ENCODE measurements around the gene ATP6V0E1.

ATP6V0E1 gene

DNA sequence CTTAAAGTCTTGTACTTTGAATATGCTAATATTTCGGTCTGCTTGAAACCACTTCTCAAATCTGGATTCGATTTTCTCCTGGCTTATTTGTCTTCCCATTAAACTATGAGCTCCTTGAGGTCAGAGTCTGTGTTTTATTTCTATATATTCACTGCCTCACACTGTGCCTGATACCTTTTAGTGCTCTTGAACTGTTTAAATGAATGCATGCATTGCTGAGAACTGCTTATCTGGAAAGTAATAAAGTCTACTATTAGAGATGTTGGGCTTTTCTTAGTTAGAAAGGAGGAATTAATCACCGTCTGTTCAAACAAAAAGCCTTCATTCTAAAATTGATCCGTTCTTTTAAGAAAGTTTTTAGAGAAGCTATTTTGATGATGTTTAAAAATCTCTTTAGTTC lies 78.6 kb downstream of the ATP6V0E1 start:
- TF ChIP-seq SIN3A (IDR thresholded peaks at IDR 0.05; ENCODE audit: borderline replicate concordance, insufficient read depth, low read length): no peak
- TF ChIP-seq TAF1 (IDR thresholded peaks at IDR 0.05; ENCODE audit: borderline replicate concordance, insufficient read depth, low read length): no peak
- TF ChIP-seq, protein P1, sequence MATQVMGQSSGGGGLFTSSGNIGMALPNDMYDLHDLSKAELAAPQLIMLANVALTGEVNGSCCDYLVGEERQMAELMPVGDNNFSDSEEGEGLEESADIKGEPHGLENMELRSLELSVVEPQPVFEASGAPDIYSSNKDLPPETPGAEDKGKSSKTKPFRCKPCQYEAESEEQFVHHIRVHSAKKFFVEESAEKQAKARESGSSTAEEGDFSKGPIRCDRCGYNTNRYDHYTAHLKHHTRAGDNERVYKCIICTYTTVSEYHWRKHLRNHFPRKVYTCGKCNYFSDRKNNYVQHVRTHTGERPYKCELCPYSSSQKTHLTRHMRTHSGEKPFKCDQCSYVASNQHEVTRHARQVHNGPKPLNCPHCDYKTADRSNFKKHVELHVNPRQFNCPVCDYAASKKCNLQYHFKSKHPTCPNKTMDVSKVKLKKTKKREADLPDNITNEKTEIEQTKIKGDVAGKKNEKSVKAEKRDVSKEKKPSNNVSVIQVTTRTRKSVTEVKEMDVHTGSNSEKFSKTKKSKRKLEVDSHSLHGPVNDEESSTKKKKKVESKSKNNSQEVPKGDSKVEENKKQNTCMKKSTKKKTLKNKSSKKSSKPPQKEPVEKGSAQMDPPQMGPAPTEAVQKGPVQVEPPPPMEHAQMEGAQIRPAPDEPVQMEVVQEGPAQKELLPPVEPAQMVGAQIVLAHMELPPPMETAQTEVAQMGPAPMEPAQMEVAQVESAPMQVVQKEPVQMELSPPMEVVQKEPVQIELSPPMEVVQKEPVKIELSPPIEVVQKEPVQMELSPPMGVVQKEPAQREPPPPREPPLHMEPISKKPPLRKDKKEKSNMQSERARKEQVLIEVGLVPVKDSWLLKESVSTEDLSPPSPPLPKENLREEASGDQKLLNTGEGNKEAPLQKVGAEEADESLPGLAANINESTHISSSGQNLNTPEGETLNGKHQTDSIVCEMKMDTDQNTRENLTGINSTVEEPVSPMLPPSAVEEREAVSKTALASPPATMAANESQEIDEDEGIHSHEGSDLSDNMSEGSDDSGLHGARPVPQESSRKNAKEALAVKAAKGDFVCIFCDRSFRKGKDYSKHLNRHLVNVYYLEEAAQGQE (IDR thresholded peaks at IDR 0.05; ENCODE audit: insufficient read depth in 1 of 2, low read depth in 2 of 2, low read length in 2 of 2): no peak
- no peak for TF ChIP-seq FOXP2 (optimal IDR thresholded peaks at IDR 0.05; ENCODE audit: borderline replicate concordance, extremely low read depth, extremely low read length, insufficient read depth)
- no peak for TF ChIP-seq POLR2AphosphoS5 (IDR thresholded peaks at IDR 0.05; ENCODE audit: low read depth, low read length)

DNA sequence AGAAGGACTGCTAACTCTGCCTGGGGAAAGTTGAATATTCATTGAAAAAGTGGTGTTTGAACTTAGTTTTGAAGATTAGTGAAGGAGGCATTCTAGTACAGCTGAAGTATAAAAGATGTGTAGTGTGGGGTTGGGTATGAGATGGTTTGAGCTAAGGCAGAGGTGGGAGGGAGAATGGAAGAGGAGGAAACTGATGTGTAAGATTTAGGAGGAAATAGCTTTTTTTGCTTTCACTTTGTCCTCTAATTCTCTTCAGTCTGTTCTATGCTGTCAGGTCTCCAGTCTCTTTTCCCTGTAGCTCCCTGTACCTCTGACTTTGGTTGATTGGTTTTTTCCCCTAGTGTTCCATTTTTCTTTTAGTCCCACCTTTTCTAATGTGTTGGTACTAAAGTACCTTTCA lies 81.6 kb downstream of the ATP6V0E1 start:
- TF ChIP-seq FOXP2 (optimal IDR thresholded peaks at IDR 0.05; ENCODE audit: borderline replicate concordance, extremely low read depth, extremely low read length, insufficient read depth) (no peak), POLR2AphosphoS5 (IDR thresholded peaks at IDR 0.05; ENCODE audit: low read depth, low read length) (no peak), TAF1 (IDR thresholded peaks at IDR 0.05; ENCODE audit: borderline replicate concordance, insufficient read depth, low read length) (no peak), SIN3A (IDR thresholded peaks at IDR 0.05; ENCODE audit: borderline replicate concordance, insufficient read depth, low read length) (no peak)
- TF ChIP-seq, protein P1 (IDR thresholded peaks at IDR 0.05; ENCODE audit: insufficient read depth in 1 of 2, low read depth in 2 of 2, low read length in 2 of 2): no peak

DNA sequence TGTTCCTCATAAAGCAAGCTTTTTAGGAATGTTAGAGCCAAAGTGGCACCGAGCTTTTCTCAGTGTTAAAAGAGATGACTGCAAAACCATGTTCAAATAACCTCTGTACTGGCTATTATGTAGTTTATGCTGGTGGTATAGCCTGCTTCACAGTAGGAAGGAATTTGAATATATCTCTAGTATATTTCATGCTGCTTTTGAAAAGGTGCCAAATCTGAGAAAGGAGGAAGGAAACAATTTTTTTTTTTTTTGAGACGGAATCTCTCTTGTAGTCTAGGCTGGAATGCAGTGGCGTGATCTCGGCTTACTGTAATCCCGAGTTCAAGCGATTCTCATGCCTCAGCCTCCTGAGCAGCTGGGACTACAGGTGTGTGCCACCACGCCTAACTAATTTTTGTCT lies 86.1 kb downstream of the ATP6V0E1 start:
- TF ChIP-seq POLR2AphosphoS5 (IDR thresholded peaks at IDR 0.05; ENCODE audit: low read depth, low read length) (no peak), TAF1 (IDR thresholded peaks at IDR 0.05; ENCODE audit: borderline replicate concordance, insufficient read depth, low read length) (no peak), FOXP2 (optimal IDR thresholded peaks at IDR 0.05; ENCODE audit: borderline replicate concordance, extremely low read depth, extremely low read length, insufficient read depth) (no peak), SIN3A (IDR thresholded peaks at IDR 0.05; ENCODE audit: borderline replicate concordance, insufficient read depth, low read length) (no peak)
- TF ChIP-seq, protein P1 (IDR thresholded peaks at IDR 0.05; ENCODE audit: insufficient read depth in 1 of 2, low read depth in 2 of 2, low read length in 2 of 2): no peak

DNA sequence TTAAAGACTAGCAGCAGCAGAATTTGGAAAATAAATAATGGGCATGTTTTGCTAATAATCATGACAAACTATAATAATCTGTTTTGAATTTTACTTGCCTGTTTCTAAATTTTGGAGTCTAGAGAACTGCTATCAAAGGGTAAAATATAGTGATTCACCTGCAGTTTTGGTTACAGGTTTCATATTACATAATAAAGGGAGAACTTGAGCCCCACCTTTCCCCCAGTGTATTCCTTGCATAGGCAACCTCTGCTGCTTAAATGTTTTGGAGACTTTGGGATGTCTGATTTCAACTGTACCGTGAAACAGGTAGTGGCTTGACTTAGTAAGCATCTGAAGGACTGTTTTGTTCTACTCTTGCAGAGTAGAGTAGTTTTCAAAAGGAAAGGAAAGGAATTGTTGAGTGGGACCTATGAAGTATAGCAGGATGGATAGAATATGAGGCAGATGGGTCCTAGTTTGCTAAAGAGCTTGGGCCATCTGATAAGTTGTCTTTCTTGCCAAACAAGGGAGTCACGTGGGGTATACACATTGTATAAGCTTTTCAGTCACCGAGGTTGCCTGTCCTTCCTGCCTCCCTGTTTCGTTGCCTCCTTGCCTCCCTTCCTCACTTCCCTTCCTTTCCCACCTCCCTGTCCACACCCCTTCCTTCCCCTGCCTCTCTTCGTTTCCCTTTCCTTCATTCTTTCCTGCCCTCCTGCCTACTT lies 91.7 kb downstream of the ATP6V0E1 start:
- TF ChIP-seq FOXP2 (optimal IDR thresholded peaks at IDR 0.05; ENCODE audit: borderline replicate concordance, extremely low read depth, extremely low read length, insufficient read depth): no peak
- no peak for TF ChIP-seq TAF1 (IDR thresholded peaks at IDR 0.05; ENCODE audit: borderline replicate concordance, insufficient read depth, low read length)
- TF ChIP-seq SIN3A (IDR thresholded peaks at IDR 0.05; ENCODE audit: borderline replicate concordance, insufficient read depth, low read length): no peak
- no peak for TF ChIP-seq POLR2AphosphoS5 (IDR thresholded peaks at IDR 0.05; ENCODE audit: low read depth, low read length)
- TF ChIP-seq, protein P1 (IDR thresholded peaks at IDR 0.05; ENCODE audit: insufficient read depth in 1 of 2, low read depth in 2 of 2, low read length in 2 of 2): no peak
